Ascending aorta (tissue), 2 donors: ENCODE data around the gene CHTOP. TPM values are rescaled to one million over a fixed set of nuclear protein-coding genes. Genes with fewer than 3 reads are reported as not detected.

Experiments
- DNase-seq, 2 donors: peaks; one replicate each; pipeline ENCODE4 v3.0.0-alpha.2; 2019; ENCODE audit warnings: low spot score in 2 of 2
- H3K27ac ChIP-seq, 2 donors: fragments of 200-600 bp; sonication (generic); one replicate each; pipeline ENCODE4 v1.5.1; 2016 to 2017; ENCODE audit warnings: mild to moderate bottlenecking in 1 of 2
- H3K27me3 ChIP-seq: fragments of 200-600 bp; sonication (generic); one replicate; pipeline ENCODE4 v1.5.1; 2017
- H3K36me3 ChIP-seq, 2 donors: fragments of 200-600 bp; sonication (generic); one replicate each; pipeline ENCODE4 v1.5.1; 2016
- H3K4me1 ChIP-seq, 2 donors: fragments of 200-600 bp; sonication (generic); one replicate each; pipeline ENCODE4 v1.5.1; 2016 to 2017; ENCODE audit warnings: mild to moderate bottlenecking in 1 of 2
- H3K4me3 ChIP-seq, 2 donors: fragments of 200-600 bp; sonication (generic); one replicate each; pipeline ENCODE4 v1.5.1; 2016 to 2017; ENCODE audit warnings: mild to moderate bottlenecking in 1 of 2
- H3K9me3 ChIP-seq, 2 donors: fragments of 200-600 bp; sonication (generic); one replicate each; pipeline ENCODE4 v1.5.1; 2016
- CTCF ChIP-seq, 3 experiments: fragments of 200-600 bp in 2 of 3; fragments of 450-650 bp in 1 of 3; sonication (generic) in 2 of 3; IDR thresholded peaks; one replicate each; pipeline ENCODE4 v1.5.1; 2016 to 2019; ENCODE audit warnings: antibody characterized with exemption in 3 of 3, mild to moderate bottlenecking in 1 of 3, moderate library complexity in 1 of 3
- intact Hi-C: fragments of 100-400 bp; cut with DNase I; formaldehyde crosslinking; loops from one replicate; pipeline ENCODE4 v1.15.1; 2023
- total RNA-seq: library from RNA; depleted of rRNA; stranded (reverse); fragments of >200 nt; gene quantifications from one replicate; pipeline ENCODE4 v1.1.0, GENCODE V29; 2016

Gene CHTOP
- total RNA-seq, 1 donor from 2014 or later, result 58.9 TPM

GRCh38 chr1:153616917-153617311, 17.0 kb upstream of the CHTOP start:
- Histone ChIP-seq H3K27me3 (no peaks in the 10 kb centered on the region), H3K4me3 (no peak overlapping the region), H3K4me1 (peaks cover 0 to 12% of the 10 kb centered on the region in 2 donors), H3K9me3 (no peaks in the 10 kb centered on the region), H3K36me3 (peaks cover 0 to 13% of the 10 kb centered on the region in 2 donors), H3K27ac (peak overlapping the region in 1 of 2 donors; percentile 49)
- intact Hi-C loops, result loop anchor here (2.0 to 10.0 kb wide), 4 partner anchors 44 to 262 kb away; partner anchors contain the start of gene S100A9
- no peak for TF ChIP-seq CTCF (IDR thresholded peaks at IDR 0.05)
- DNase-seq, result no peak

GRCh38 chr1:153617663-153618062, 16.2 kb upstream of the CHTOP start:
- peak in 1 of 2 donors; percentile 92 for DNase-seq
- Histone ChIP-seq H3K9me3 (no peaks in the 10 kb centered on the region), H3K36me3 (peaks cover 0 to 13% of the 10 kb centered on the region in 2 donors), H3K27me3 (no peaks in the 10 kb centered on the region), H3K4me3 (no peak overlapping the region), H3K4me1 (peaks cover 0 to 12% of the 10 kb centered on the region in 2 donors), H3K27ac (peak overlapping the region in 1 of 2 donors; percentile 49)
- TF ChIP-seq CTCF (IDR thresholded peaks at IDR 0.05), result peak; percentile 58 to 73 (median 58)
- intact Hi-C loops, result loop anchor here (2.0 to 10.0 kb wide), 4 partner anchors 45 to 263 kb away; partner anchors contain the start of gene S100A9

- H3K36me3 ChIP-seq, result peaks cover 0 to 13% of the 10 kb centered on the region in 2 donors
- no peaks in the 10 kb centered on the region for H3K27me3 ChIP-seq
- no peaks in the 10 kb centered on the region for H3K9me3 ChIP-seq
- no peak for DNase-seq
- no peak overlapping the region for H3K4me3 ChIP-seq
- no peak for TF ChIP-seq CTCF (IDR thresholded peaks at IDR 0.05)
- no peak overlapping the region for H3K27ac ChIP-seq
- peaks cover 0 to 8% of the 10 kb centered on the region in 2 donors for H3K4me1 ChIP-seq
- intact Hi-C loops, result loop anchor here (10.0 kb wide), 1 partner anchor 264 kb away; the partner anchor contains the start of gene S100A9
Observed at GRCh38 chr1:153619171-153619570, 14.7 kb upstream of the CHTOP start.

GRCh38 chr1:153623101-153623500, 10.8 kb upstream of the CHTOP start:
- no peak for TF ChIP-seq CTCF (IDR thresholded peaks at IDR 0.05)
- Histone ChIP-seq H3K4me1 (peaks cover 3 to 18% of the 10 kb centered on the region in 2 donors), H3K36me3 (peaks cover 0 to 17% of the 10 kb centered on the region in 2 donors), H3K27ac (no peak overlapping the region), H3K4me3 (no peak overlapping the region), H3K27me3 (no peaks in the 10 kb centered on the region), H3K9me3 (no peaks in the 10 kb centered on the region)
- intact Hi-C loops, result no loop called here
- no peak for DNase-seq

GRCh38 chr1:153624965-153625611, 8.8 kb upstream of the CHTOP start:
- Histone ChIP-seq H3K27me3 (no peaks in the 10 kb centered on the region), H3K27ac (no peak overlapping the region), H3K9me3 (no peaks in the 10 kb centered on the region), H3K36me3 (peaks cover 0 to 5% of the 10 kb centered on the region in 2 donors), H3K4me3 (no peak overlapping the region), H3K4me1 (peaks cover 3 to 29% of the 10 kb centered on the region in 2 donors)
- TF ChIP-seq CTCF (IDR thresholded peaks at IDR 0.05), result no peak
- intact Hi-C loops, result loop anchor here (5.0 kb wide), 1 partner anchor 118 kb away; no protein-coding TSS in a partner anchor
- no peak for DNase-seq
